NCI-H1417 treated with DMSO at 0.1 percent for 48 hours (cell line): ENCODE results near the gene NR5A1.

ENCODE experiments used
- DNase-seq: peaks from one replicate; lab custom pipeline; 2025; lab: John Stamatoyannopoulos, UW

Gene NR5A1

GRCh38 chr9:124506931-124507879 is at the start of gene NR5A1:
NR5A1 (minus strand) TSS chr9:124507399; CDS start chr9:124503395, 4,004 bp downstream.
- DNase-seq = no peak

GRCh38 chr9:124555043-124555442 is 47.8 kb upstream of the NR5A1 start:
- DNase-seq = no peak

GRCh38 chr9:124553738-124554137 is 46.5 kb upstream of the NR5A1 start:
- DNase-seq = no peak

GRCh38 chr9:124552273-124552605 is 45.0 kb upstream of the NR5A1 start:
- no peak for DNase-seq

GRCh38 chr9:124551472-124552272 is 44.5 kb upstream of the NR5A1 start:
- no peak for DNase-seq

- DNase-seq = no peak
Measured at GRCh38 chr9:124550072-124550471, 42.9 kb upstream of the NR5A1 start.

- no peak for DNase-seq
Measured at GRCh38 chr9:124549016-124549415, 41.8 kb upstream of the NR5A1 start.

- no peak for DNase-seq
Measured at GRCh38 chr9:124544535-124544934, 37.3 kb upstream of the NR5A1 start.

- no peak for DNase-seq
Measured at GRCh38 chr9:124541824-124542223, 34.6 kb upstream of the NR5A1 start.

GRCh38 chr9:124537926-124538325 is 30.7 kb upstream of the NR5A1 start:
- no peak for DNase-seq

- no peak for DNase-seq
Measured at GRCh38 chr9:124535846-124536245, 28.6 kb upstream of the NR5A1 start.

GRCh38 chr9:124532897-124533296 is 25.7 kb upstream of the NR5A1 start:
- DNase-seq = no peak

GRCh38 chr9:124531115-124531514 is 23.9 kb upstream of the NR5A1 start:
- DNase-seq = no peak

- DNase-seq = no peak
Measured at GRCh38 chr9:124530246-124530645, 23.0 kb upstream of the NR5A1 start.

- no peak for DNase-seq
Measured at GRCh38 chr9:124527781-124528180, 20.6 kb upstream of the NR5A1 start.

GRCh38 chr9:124526174-124526573 is 19.0 kb upstream of the NR5A1 start:
- DNase-seq = no peak

GRCh38 chr9:124522121-124523098 is 15.2 kb upstream of the NR5A1 start:
- no peak for DNase-seq

GRCh38 chr9:124521142-124521541 is 13.9 kb upstream of the NR5A1 start:
- DNase-seq = no peak

- DNase-seq = no peak
Measured at GRCh38 chr9:124520206-124520596, 13.0 kb upstream of the NR5A1 start.

- DNase-seq = no peak
Measured at GRCh38 chr9:124518116-124518515, 10.9 kb upstream of the NR5A1 start.

GRCh38 chr9:124517600-124517999 is 10.4 kb upstream of the NR5A1 start:
- no peak for DNase-seq

- DNase-seq = no peak
Measured at GRCh38 chr9:124514874-124515273, 7.7 kb upstream of the NR5A1 start.
